ENCODE data around the gene NTM.
A peak's percentile ranks its signal among the peaks of the same experiment; 100 is the strongest.

NTM gene

GRCh38 chr11:131510662-131511061 is 140.2 kb downstream of the NTM start:
- no peak for DNase-seq

GRCh38 chr11:131511794-131512193 is 141.4 kb downstream of the NTM start:
- peak; percentile 19 for DNase-seq

- DNase-seq: no peak
Observed at GRCh38 chr11:131512228-131512627, 141.8 kb downstream of the NTM start.

- DNase-seq: no peak
Observed at GRCh38 chr11:131514062-131514461, 143.6 kb downstream of the NTM start.

- no peak for DNase-seq
Observed at GRCh38 chr11:131518305-131518838, 148.0 kb downstream of the NTM start.

- DNase-seq: no peak
Observed at GRCh38 chr11:131522851-131523250, 152.4 kb downstream of the NTM start.

- DNase-seq: no peak
Observed at GRCh38 chr11:131530407-131530806, 160.0 kb downstream of the NTM start.

- DNase-seq: no peak
Observed at GRCh38 chr11:131533149-131533548, 162.7 kb downstream of the NTM start.

GRCh38 chr11:131533998-131534397 is 163.6 kb downstream of the NTM start:
- DNase-seq: no peak

- no peak for DNase-seq
Observed at GRCh38 chr11:131534611-131535010, 164.2 kb downstream of the NTM start.

- DNase-seq: no peak
Observed at GRCh38 chr11:131536159-131536558, 165.7 kb downstream of the NTM start.

GRCh38 chr11:131537196-131537595 is 166.8 kb downstream of the NTM start:
- no peak for DNase-seq

GRCh38 chr11:131537748-131538147 is 167.3 kb downstream of the NTM start:
- no peak for DNase-seq

GRCh38 chr11:131538322-131538721 is 167.9 kb downstream of the NTM start:
- no peak for DNase-seq

GRCh38 chr11:131540676-131541075 is 170.3 kb downstream of the NTM start:
- no peak for DNase-seq

- no peak for DNase-seq
Observed at GRCh38 chr11:131543389-131544025, 173.1 kb downstream of the NTM start.

- no peak for DNase-seq
Observed at GRCh38 chr11:131544591-131544990, 174.2 kb downstream of the NTM start.

GRCh38 chr11:131546218-131546895 is 175.9 kb downstream of the NTM start:
- no peak for DNase-seq

GRCh38 chr11:131549099-131549498 is 178.7 kb downstream of the NTM start:
- no peak for DNase-seq

GRCh38 chr11:131549770-131550169 is 179.4 kb downstream of the NTM start:
- DNase-seq: no peak

GRCh38 chr11:131560287-131560686 is 189.9 kb downstream of the NTM start:
- no peak for DNase-seq

- no peak for DNase-seq
Observed at GRCh38 chr11:131561501-131561900, 191.1 kb downstream of the NTM start.

GRCh38 chr11:131561972-131562371 is 191.6 kb downstream of the NTM start:
- no peak for DNase-seq

GRCh38 chr11:131568318-131568717 is 197.9 kb downstream of the NTM start:
- DNase-seq: no peak

GRCh38 chr11:131571571-131571970 is 201.2 kb downstream of the NTM start:
- DNase-seq: no peak
